PC-3 (cell line): ENCODE measurements around the gene DPF3. TPM values are rescaled to one million over a fixed set of nuclear protein-coding genes. Genes with fewer than 3 reads are reported as not detected.

Source experiments
- ATAC-seq: fragments of 200-7000 bp; cut with Tn5 transposase; 2 replicates; pipeline ENCODE4 v1.9.1; 2020; ENCODE audit warnings: mild to moderate bottlenecking, moderate library complexity
- BruUV-seq: library from RNA; stranded (reverse); fragments of 400-500 nt; replicated peaks from 2 replicates; lab custom pipeline; 2021; lab: Mats Ljungman, UMichigan
- CTCF ChIA-PET: fragments of 300-600 bp; sonication (Branson Sonifier 250); formaldehyde crosslinking; loops from one replicate; lab custom pipeline; 2022; ENCODE audit warnings: antibody characterized with exemption; lab: Charles Lee
- POLR2A ChIA-PET: fragments of 300-600 bp; sonication (Branson Sonifier 250); formaldehyde crosslinking; loops from one replicate; lab custom pipeline; 2022; ENCODE audit warnings: antibody characterized with exemption; ENCODE audit not compliant: unreplicated experiment; lab: Charles Lee
- DNase-seq: peaks from one replicate; pipeline ENCODE4 v3.0.0-alpha.2; 2015
- H2AFZ ChIP-seq: fragments of 300-600 bp; sonication (generic); 2 replicates; pipeline ENCODE4 v1.6.0; 2016; ENCODE audit warnings: antibody characterized with exemption, low read length
- H3F3A ChIP-seq: fragments of 300-600 bp; sonication (generic); one replicate; pipeline ENCODE4 v1.6.0; 2017; ENCODE audit warnings: antibody characterized with exemption, low read length, control low read depth, mild to moderate bottlenecking; ENCODE audit not compliant: unreplicated experiment
- H3K27ac ChIP-seq: fragments of 300-600 bp; sonication (generic); 2 replicates; pipeline ENCODE4 v1.5.1; 2016; ENCODE audit warnings: mild to moderate bottlenecking, low read length
- H3K27me3 ChIP-seq: fragments of 300-600 bp; sonication (generic); 2 replicates; pipeline ENCODE4 v1.6.1; 2016; ENCODE audit warnings: low read length, mixed read lengths
- H3K36me3 ChIP-seq: fragments of 300-600 bp; sonication (generic); 2 replicates; pipeline ENCODE4 v1.6.1; 2016; ENCODE audit warnings: low read depth, mixed run types, low read length, mixed read lengths
- H3K4me1 ChIP-seq: fragments of 300-600 bp; sonication (generic); 2 replicates; pipeline ENCODE4 v1.5.1; 2016; ENCODE audit warnings: low read length; ENCODE audit not compliant: insufficient read depth
- H3K4me2 ChIP-seq: fragments of 300-600 bp; sonication (generic); 2 replicates; pipeline ENCODE4 v1.6.0; 2016; ENCODE audit warnings: low read length
- H3K4me3 ChIP-seq: fragments of 300-600 bp; sonication (generic); 2 replicates; pipeline ENCODE4 v1.5.1; 2016; ENCODE audit warnings: mild to moderate bottlenecking, low read length, mixed read lengths
- H3K79me2 ChIP-seq: fragments of 300-600 bp; sonication (generic); 2 replicates; pipeline ENCODE4 v1.6.1; 2017; ENCODE audit warnings: low read length, mixed read lengths
- H3K9ac ChIP-seq: fragments of 300-600 bp; sonication (generic); 2 replicates; pipeline ENCODE4 v1.6.0; 2016; ENCODE audit warnings: mild to moderate bottlenecking, low read length
- H3K9me2 ChIP-seq: fragments of 300-600 bp; sonication (generic); replicated peaks from 2 replicates; pipeline ENCODE4 v1.6.1; 2016; ENCODE audit warnings: mixed run types, low read length, mixed read lengths
- H3K9me3 ChIP-seq: fragments of 300-600 bp; sonication (generic); 2 replicates; pipeline ENCODE4 v1.6.1; 2016; ENCODE audit warnings: low read length, mixed read lengths
- H4K20me1 ChIP-seq: fragments of 300-600 bp; sonication (generic); 2 replicates; pipeline ENCODE4 v1.6.1; 2016; ENCODE audit warnings: low read length, mixed read lengths
- CTCF ChIP-seq: fragments of 300-600 bp; sonication (generic); conservative IDR thresholded peaks from 2 replicates; pipeline ENCODE4 v1.5.1; 2017; ENCODE audit warnings: antibody characterized with exemption, low read depth, mild to moderate bottlenecking, low read length
- EZH2 ChIP-seq: fragments of 300-600 bp; sonication (generic); IDR thresholded peaks from one replicate; pipeline ENCODE4 v1.6.1; 2017; ENCODE audit warnings: antibody characterized with exemption, mild to moderate bottlenecking, low read length; ENCODE audit not compliant: unreplicated experiment
- EZH2phosphoT487 ChIP-seq: fragments of 300-600 bp; sonication (generic); IDR thresholded peaks from 2 replicates; pipeline ENCODE4 v1.6.1; 2018; ENCODE audit warnings: mild to moderate bottlenecking, antibody characterized with exemption, low read length, borderline replicate concordance
- intact Hi-C: fragments of 100-400 bp; cut with micrococcal nuclease; formaldehyde crosslinking; loops from 2 replicates; pipeline ENCODE4 v1.9.0; 2023
- total RNA-seq: library from RNA; depleted of rRNA; stranded (reverse); fragments of >200 nt; gene quantifications from 2 replicates; pipeline ENCODE4 v1.2.3, GENCODE V29; 2014

The DPF3 gene
- total RNA-seq, 1 experiment from 2014 or later = 16.6 TPM

DNA sequence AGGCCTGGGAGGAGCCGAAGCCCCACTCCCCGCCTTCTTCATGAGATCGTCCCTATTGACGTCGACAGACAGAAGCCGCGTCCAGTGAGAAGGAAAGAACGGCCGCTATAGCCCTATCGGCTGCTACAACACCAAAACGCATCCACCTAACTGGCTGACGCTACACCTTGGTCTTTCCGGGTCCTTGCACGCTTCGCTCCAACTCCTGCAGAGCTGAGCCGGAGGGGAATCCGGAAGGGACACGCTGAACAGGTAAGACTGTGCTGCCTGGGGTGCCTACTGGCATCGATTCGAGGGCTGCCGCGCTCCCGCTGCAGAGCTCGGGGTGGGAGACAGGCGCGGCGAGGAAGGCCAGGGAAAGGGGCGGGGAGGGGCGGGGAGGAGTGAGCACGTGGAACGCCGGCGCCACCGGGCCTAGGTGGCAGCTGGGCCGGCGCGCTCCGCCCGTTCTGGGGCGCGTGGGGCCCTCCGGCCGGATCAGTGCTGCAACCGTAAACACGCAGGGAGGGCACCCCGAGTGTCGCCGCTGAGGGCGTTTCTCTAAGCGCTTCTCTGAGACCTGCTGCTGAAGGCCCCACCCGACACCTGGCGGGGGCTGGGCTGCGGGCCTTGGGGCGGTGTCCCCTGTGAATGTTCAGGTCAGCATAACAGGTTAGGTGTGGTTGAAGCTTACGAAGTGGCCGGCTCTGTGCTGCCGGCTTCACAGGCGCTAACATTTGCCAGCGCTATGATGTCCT, 32.6 kb upstream of the DPF3 start, which contains the start of gene DCAF4:
Gene DCAF4, plus strand, starts transcription at position 173 of the 737 bp plus-strand sequence. CDS start 11,515 bp downstream, outside the sequence.
- peak within 1 kb of the TSS; percentile 91 for H3K9ac ChIP-seq
- no peaks in the 10 kb centered on the region for H3K9me2 ChIP-seq
- peaks cover 12% of the 10 kb centered on the region for H3K4me1 ChIP-seq
- H3K4me3 ChIP-seq = peak within 1 kb of the TSS; percentile 77
- peaks cover 8% of the 10 kb centered on the region; the same call in 1 of the 2 replicates for H4K20me1 ChIP-seq
- no peaks in the 10 kb centered on the region for H3K36me3 ChIP-seq
- ChIA-PET POLR2A (interaction anchor here (0.6 kb wide), 1 partner anchor 134 kb away, joined by 12 read pairs; no protein-coding TSS in a partner anchor), CTCF (interaction anchor here (0.5 to 1.0 kb wide), 3 partner anchors 18 to 412 kb away, joined by 3 to 4 read pairs (median 3); no protein-coding TSS in a partner anchor)
- intact Hi-C loops = loop anchor here (1.0 to 5.0 kb wide), 5 partner anchors 22 to 641 kb away; partner anchors contain the start of genes ACOT2, DPF3, RBM25 and ZFYVE1
- H3K79me2 ChIP-seq = peaks cover 42% of the 10 kb centered on the region
- H2AFZ ChIP-seq = peak within 1 kb of the TSS; percentile 94
- peak; percentile 96 for ATAC-seq
- TF ChIP-seq CTCF = no peak
- TF ChIP-seq EZH2 = no peak
- no peak; the same call in 1 of the 2 replicates for TF ChIP-seq EZH2phosphoT487
- no TSS peak for BruUV-seq
- peak within 1 kb of the TSS; percentile 95 for H3K4me2 ChIP-seq
- H3F3A ChIP-seq = no peaks in the 10 kb centered on the region
- H3K27me3 ChIP-seq = no peaks in the 10 kb centered on the region
- H3K9me3 ChIP-seq = no peaks in the 10 kb centered on the region
- DNase-seq = peak; percentile 99
- peak within 1 kb of the TSS; percentile 63 for H3K27ac ChIP-seq

- Histone ChIP-seq H3K36me3 (no peaks in the 10 kb centered on the region), H3K9ac (peak overlapping the region; percentile 30), H3F3A (no peaks in the 10 kb centered on the region), H3K4me1 (peaks cover 12% of the 10 kb centered on the region), H2AFZ (peak overlapping the region; percentile 94), H3K9me2 (no peaks in the 10 kb centered on the region), H4K20me1 (peaks cover 5% of the 10 kb centered on the region; the same call in 1 of the 2 replicates), H3K79me2 (peaks cover 36% of the 10 kb centered on the region), H3K27me3 (no peaks in the 10 kb centered on the region), H3K9me3 (no peaks in the 10 kb centered on the region), H3K27ac (no peak overlapping the region), H3K4me2 (peak overlapping the region; percentile 95), H3K4me3 (peak overlapping the region; percentile 77)
- TF ChIP-seq CTCF = no peak
- no peak for TF ChIP-seq EZH2
- no peak for TF ChIP-seq EZH2phosphoT487
- ATAC-seq = peak; percentile 6
- CTCF ChIA-PET = interaction anchor here (0.7 to 1.0 kb wide), 2 partner anchors 22 to 165 kb away, joined by 3 to 4 read pairs; no protein-coding TSS in a partner anchor
- no peak for DNase-seq
- POLR2A ChIA-PET = interaction anchor here (0.6 kb wide), 1 partner anchor 135 kb away, joined by 12 read pairs; no protein-coding TSS in a partner anchor
- no TSS peak for BruUV-seq
- intact Hi-C loops = loop anchor here (1.0 to 5.0 kb wide), 5 partner anchors 22 to 641 kb away; partner anchors contain the start of genes ACOT2, DPF3, RBM25 and ZFYVE1
Observed at GRCh38 chr14:72925815-72926291, 32.0 kb upstream of the DPF3 start.
